D341Med (cell line): ENCODE results near the gene SERHL2.
"Not testable (repeated sequence)": the region's sequence is repeated elsewhere in the genome, so short reads cannot be mapped to it uniquely, and the experiment has no call there.

Source experiments
- DNase-seq: peaks from one replicate; pipeline ENCODE4 v3.0.0; 2012; ENCODE audit warnings: low spot score

SERHL2 gene, protein sequence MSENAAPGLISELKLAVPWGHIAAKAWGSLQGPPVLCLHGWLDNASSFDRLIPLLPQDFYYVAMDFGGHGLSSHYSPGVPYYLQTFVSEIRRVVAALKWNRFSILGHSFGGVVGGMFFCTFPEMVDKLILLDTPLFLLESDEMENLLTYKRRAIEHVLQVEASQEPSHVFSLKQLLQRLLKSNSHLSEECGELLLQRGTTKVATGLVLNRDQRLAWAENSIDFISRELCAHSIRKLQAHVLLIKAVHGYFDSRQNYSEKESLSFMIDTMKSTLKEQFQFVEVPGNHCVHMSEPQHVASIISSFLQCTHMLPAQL

DNA sequence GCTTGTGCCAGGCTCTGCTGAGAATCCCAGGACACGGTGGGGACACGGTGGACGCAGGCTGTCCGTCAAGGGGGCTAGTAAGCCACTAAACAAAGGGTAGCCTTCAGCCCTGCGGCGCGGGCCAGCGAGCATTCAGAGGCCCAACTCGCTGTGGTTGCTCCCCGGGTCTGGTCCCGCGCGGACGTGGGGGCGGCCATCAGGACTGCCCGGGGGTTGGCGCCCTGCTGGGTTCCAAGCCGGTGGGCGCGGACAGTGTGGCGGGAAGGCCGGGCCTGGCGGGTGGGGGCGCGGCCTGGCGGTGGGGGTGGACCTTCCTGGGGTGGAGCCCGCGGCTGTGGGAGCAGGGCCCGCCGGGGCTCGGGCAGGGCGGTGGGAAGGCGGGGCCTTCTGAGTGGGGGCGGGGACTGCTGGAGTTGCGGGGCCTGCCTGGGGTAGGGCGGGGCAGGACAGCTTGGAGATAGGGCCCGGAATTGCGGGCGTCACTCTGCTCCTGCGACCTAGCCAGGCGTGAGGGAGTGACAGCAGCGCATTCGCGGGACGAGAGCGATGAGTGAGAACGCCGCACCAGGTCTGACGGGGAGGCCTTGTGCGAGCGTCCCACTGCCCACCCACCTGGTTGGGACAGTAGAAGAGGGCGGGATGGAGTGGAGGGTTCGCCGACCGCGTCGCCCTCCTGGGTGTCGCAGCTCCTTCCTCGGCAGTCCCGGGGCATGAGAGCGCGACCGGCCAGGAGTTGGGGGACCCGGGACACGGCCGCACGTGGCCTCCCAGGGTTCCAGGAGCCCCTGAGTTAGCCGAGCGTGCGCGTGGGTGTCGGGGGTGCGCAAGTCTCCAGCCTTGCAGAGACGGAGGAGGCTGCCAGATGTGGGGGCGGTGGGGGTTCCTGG lies at the start of gene SERHL2:
Gene SERHL2, plus strand, starts transcription at position 482 of the 887 bp plus-strand sequence. Its CDS starts 65 bp downstream, at position 547.
- peak; percentile 90 for DNase-seq

DNA sequence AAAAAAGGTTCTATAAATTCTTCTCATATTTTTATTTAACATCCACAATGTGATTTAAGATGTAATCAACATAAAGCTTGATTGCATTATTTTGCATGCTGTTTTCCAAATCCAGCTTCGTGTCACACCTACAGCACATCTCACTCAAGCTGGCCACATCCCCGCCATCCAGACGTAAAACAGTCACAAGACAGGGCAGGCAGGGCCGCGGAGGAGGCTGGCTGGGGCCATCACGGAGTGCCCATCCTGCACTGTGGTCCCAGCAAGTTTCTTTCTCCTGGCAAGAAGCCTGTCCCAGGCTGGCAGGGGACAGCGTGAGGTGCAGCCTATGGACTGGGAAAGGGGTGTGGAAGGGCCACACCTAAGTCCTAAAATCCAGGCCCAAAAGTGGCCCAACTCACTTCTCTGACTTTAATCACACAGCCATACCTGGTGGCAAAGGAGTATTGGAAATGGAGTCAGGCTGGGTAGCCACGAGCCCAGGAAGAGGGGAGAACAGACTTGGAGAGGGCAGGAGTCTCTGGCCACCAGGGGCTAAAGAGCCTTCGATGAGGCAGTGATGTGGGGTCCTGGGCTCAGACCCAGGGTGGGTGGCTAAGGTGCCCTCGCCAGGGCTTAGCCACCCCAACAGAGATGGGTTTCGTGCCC lies 45.3 kb upstream of the SERHL2 start:
- not testable (repeated sequence) for DNase-seq

DNA sequence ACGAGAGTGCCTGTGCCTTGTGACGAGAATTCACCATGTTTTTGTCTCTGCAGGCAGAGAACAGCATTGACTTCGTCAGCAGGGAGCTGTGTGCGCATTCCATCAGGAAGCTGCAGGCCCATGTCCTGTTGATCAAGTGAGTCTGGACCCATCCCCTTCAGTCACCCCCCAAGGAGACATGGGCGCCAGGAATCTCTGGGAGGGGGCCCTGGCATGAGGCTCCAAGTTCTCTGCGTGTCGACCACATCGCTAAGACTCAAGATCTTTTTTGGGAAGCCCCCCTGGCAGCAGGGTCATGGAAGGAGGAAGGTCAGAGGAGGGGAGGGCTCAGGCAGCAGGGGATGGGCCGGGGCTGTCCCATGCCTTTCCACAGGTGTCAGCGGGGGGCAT lies 44.8 kb upstream of the SERHL2 start:
- not testable (repeated sequence) for DNase-seq

DNA sequence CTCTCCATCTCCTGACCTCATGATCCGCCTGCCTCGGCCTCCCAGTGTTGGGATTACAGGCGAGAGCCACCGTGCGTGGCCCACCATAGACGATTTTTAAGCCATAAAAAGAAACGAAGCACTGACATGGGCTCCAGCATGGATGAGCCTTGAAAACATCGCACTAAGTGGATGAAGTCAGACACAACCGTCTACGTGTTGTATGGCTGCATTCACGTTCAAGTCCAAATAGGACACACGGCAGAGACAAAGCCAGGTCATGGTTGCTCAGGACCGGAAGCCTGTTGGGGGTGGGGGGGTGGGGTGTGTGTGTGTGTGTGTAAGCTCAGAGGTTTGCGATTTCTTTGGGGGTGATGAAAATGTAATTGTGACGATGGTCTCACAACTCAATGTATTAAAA lies 44.2 kb upstream of the SERHL2 start:
- no peak for DNase-seq

DNA sequence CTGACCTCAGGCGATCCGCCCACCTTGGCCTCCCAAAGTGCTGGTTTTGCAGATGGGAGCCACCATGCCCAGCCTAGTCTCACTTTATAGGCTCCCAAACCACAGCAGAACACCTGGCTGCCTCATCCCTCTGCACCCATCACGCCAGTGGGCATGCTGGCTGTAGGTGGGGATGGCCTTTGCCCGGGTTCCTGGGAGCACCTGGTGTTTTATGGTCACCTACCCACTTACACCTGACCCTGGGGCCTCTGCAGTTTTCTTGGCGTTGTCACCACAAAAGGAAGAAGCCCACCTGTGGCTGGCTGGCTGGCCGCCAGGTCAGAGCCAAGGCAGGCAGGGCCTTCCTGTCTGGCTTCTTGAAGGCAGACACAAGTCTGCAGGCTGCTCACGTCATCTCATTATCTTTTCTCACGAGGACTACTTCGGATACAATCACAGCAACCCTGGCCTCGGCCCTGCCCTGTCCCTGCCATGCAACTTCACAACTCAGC lies 42.3 kb upstream of the SERHL2 start:
- DNase-seq: peak; percentile 21

DNA sequence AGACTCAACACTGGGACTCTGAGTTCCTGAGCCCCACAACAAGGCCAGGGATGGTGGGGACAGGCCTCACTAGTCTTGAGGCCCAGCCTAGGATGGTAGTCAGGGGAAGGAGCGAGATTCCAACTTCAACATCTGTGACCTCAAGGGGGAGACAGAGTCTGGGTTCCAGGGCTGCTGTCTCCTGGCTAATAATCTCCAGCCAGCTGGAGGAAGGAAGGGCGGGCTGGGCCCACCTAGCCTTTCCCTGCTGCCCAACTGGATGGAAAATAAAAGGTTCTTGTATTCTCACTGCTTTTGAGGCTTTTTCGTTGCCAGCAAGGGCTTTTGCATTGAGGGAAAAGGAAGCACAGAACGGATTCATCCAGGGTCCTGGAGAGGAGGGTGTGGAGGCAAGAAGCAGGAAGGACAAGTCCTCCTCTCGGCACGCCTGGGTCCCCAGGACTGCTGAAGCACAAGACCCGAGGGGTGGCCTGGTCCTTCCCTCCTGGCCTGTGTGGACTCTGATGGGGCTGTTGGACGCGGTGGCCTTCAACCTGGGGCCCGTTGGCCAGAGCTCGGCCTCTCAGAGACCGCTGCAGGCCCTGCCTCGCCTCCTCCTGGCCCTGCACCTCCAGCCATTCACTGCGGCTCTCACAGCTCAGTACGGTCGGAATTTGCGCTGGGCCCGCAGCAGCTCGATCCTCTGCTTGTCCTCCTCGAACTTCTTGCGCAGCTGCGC lies 41.3 kb upstream of the SERHL2 start:
- peak; percentile 72 for DNase-seq

DNA sequence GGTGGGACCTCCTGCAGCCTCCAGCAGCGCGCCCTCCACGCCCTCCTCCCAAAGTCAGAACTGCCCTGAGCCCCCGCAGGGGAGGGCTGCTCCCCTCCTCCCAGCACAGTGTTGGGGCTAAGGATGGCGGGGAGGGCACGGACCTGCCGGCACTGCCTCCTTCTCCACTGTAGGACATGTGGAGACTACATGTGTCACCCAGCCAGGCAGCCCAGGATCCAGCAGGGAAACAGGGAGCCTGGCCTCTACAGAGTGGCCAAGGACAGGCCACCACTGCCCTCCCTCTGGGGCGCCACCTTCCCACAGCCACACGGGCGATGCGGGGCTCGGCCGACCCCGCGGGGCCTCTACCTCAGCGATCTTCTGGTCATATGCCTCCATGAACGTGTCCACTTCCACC lies 39.4 kb upstream of the SERHL2 start:
- not testable (repeated sequence) for DNase-seq

DNA sequence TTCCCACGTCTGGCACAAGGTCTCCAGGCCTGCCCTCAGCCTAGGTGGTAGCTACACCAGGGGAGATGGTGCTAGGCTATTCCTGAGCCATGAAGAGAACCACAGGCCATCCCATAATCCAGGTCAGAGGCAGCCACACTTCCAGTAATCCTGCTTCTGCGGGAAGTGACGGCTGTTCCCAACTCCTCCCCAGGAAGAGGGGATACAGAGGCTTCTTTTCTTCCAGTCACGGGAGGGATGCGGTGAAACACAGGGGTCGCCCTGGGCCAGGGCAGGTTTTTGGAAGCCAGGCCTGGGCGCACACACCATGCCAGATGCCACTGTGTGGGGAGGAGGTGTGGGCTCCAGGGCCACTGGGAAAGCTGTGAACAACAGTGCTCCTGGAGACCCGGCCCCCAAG lies 38.5 kb upstream of the SERHL2 start:
- DNase-seq: not testable (repeated sequence)

DNA sequence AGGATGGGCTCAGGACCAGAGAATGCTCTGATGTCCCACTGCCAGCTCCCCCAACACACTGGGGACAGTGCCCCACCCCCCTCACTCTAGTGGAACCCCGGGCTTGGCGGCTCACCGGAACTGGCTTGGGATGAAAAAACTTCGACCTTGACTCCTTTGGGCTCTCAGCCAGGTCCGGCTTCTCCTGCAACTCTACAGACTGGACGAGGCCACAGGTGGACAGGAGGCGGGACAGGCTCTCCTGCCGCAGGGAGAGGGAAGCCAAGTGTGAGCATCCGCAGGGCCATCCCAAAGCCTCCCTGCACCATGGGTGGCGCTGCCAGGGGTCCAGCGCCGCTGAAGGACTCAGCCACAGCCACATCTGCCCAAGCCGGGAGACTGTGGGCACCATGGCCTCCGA lies 37.9 kb upstream of the SERHL2 start:
- DNase-seq: no peak

DNA sequence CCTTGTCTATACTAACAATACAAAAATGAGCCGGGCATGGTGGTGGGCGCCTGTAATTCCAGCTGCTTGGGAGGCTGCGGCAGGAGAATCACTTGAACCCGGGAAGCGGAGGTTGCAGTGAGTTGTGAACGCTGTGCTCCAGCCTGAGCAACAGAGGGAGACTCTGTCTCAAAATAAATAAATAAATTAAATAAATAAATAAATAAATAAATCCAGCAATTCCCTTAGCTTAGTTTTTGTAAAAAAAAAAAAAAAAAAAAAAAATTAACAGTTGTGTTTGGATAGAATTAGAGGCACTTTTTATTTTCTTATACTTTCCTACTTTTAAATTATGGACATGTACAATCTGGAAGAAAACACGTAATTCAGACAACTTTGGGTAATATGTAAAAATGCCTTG lies 36.7 kb upstream of the SERHL2 start:
- not testable (repeated sequence) for DNase-seq

DNA sequence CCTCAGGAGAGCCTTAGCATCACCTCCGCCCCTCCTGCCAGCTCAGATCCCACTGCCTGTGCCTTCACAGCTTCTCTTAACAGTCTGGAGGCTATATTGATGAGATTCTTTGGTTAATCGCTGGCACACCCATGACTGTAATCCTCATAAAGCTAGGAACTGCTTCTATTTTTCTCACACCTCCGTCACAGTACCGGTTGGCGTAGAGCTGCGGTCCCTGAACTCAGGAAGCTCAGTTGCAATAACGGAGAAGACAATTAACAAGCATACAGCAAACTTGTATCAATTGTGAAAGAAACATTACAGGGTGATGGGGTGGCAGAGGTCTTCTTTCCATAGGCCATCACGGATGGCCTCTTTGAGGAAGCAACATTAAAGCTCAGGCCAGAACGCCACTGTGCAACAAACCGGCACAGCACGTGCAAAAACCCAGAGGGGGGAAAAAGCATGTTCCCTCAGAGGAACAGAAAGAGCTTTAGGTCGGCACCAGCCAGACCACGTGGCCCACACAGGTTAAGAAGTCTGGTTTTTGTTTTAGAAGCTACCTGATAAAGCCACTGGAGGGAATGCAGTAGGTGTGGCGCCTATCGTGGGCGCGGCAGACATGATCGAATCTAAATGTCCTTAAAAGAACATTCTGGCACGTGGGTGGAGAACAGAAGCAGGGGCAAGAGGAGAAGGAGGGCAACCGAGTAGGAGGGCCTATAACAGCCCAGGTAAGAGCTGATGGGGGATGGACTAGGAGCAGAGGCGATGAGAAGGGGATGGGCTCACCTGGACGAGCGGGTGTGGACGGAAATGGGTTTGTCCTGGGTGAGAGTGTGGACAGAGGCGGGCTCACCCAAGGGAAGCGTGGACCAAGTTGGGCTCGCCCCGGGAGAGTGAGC lies 34.9 kb upstream of the SERHL2 start:
- DNase-seq: not testable (repeated sequence)

DNA sequence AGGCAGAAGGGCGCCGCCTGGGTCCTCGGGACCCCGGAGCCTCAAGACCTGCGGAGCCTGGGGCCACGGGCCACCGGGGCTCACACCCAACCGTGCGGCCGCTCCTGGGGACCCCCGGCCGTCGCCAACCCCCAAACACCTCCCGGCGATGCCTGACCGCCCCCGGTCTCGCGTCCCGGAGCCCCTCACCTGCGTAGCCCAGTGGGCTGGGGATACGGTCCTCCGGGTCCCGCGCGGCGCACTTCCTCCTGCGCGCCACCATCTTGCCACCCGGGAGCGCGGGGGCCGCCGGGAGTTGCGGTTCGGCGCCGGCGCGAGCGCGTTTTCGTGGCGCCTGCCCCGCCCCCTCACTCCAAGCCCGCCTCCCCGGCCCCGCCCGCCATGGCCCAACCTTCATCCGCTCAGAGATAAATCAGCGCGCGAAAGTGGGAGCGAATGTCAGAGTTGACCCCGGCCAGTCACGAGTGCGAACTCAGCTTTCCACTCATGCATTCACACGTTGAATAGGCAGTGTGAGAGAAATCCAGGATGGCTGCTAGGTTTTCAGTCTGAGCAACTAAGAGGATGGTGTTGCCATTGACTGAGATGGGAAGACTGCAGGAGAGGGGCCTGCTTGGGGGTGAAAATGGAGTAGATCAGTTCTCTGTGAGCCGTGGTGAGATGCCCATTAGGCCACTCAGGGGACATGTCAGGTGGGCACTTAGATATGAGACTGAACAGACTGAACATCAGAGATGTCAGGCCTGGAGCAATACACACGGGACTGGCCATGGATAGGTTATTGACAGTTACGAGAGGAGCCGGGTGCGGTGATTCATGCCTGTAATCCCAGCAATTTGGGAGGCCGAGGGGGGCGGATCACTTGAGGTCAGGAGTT lies 34.0 kb upstream of the SERHL2 start, which contains the start of gene RRP7A:
Gene RRP7A, minus strand, starts transcription at position 272 of the 877 bp plus-strand sequence. Its CDS starts 10 bp downstream, at position 262.
- peak; percentile 92 for DNase-seq

DNA sequence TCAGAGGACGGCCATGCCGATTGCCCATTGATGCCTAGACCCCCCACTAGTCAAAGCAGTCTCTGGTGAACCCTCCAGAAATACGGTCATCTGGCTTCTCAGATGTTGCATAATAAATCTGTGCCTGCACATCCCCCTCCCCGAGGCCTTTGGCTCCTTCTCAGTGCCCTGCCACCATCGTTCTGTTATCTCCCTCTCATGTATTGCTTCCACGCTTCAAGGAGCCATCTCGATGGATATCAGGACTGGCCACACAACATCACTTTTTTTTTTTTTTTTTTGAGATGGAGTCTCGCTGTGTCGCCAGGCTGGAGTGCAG lies 32.6 kb upstream of the SERHL2 start:
- no peak for DNase-seq

DNA sequence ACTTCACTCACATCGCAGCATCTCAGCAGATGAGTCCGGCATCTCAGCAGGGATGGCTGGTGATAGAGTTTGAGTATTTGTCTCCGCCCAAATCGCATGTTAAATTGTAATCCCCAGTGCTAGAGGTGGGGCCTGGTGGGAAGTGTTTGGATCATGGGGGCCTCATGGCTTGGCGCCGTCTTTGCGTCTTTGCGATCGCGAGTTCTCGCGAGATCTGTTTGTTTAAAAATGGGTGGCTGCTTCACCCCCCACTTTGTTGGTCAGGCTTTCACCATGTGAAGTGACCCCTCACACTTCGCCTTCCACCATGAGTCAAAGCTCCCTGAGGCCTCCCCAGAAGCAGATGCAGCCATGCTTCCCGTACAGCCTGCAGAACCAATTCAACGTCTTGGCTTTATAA lies 31.2 kb upstream of the SERHL2 start:
- DNase-seq: no peak

DNA sequence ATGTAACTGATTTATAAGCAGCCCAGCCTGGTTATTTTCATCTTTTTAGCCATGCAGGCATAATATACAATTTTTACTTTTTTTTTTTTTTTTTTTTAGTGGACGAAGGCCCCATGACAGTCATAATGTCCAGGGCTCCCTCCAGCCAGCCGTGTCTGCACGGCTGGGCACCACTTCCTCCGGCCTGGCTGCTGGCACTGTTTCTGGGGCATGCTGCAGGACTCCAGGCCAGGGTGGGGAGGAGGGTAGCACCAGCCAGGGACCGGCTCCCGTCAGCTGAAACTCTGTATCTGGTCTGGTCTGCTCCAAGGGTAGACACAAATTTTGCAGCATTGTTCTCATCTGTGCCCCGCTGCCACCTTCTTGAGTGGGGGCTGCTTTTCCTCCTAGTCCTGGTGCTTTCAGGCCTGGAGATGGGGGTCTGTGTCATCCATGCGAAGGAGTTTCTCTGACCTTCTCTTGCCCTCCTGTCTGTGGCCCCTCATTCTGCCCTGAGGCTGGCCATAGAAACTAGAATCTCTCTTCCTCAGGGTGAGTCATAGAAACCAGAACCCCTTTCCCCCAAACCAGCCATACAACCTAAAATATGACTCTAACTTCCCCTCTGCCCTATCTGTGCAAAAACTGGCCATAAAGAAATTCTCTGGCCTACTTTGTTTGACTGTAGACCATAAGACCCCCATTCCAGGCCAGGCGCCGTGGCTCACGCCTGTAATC lies 25.0 kb upstream of the SERHL2 start:
- DNase-seq: no peak

DNA sequence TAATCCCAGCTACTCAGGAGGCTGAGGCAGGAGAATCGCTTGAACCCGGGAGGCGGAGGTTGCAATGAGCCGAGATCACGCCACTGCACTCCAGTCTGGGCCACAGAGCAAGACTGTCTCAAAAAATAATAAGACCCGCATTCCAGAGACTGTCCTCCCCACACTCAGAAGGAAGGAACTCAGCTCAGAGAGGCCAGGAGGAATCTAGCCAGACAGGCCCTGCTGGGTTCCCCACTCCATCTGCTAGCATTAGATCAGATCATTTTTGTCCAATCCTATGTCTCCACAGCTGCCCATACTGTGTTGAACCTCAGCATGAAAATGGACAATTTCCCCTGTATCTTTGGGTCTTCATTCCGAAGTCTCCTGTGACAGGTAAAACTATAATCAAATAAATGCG lies 24.3 kb upstream of the SERHL2 start:
- not testable (repeated sequence) for DNase-seq

DNA sequence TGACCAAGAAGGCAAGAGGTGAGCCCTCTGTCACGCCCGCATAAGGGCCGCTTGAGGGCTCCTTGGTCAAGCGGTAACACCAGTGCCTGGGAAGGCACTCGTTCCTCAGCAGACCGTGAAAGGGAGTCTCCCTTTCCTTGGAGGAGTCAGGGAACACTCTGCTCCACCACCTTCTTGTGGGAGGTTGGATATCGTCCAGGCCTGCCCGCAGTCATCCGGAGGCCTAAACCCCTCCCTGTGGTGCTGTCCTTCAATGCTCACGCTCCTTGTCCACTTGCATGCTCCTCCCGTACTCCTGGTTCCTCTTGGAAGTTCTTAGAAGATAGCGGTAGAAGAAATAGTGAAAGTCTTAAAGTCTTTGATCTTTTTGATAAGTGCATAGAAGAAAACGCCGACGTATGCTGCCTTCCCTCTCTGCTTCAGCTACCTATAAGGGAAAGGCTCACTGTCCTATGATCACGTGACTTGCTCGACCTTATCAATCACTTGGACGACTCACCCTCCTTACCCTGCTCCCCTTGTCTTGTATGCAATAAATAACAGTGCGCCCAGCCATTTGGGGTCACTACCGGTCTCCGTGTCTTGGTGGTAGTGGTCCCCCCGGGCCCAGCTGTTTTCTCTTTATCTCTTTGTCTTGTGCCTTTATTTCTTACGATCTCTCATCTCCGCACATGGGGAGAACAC lies 22.2 kb upstream of the SERHL2 start:
- not testable (repeated sequence) for DNase-seq

DNA sequence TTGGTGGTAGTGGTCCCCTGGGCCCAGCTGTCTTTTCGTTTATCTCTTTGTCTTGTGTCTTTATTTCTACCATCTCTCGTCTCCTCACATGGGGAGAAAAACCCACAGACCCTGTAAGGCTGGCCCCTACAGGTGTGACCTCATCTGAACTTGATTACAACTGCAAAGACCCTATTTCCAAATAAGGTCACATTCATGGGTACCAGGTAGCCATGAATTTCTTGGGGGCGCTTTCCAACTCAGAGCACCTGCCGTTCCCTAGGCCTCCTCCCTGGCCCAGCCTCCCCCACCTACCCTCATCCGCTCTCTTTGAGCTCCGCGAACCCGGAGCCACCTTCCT lies 20.1 kb upstream of the SERHL2 start:
- DNase-seq: no peak
